GM19438 (cell line): Measurements from ENCODE around the gene SET.

Source experiments
- ATAC-seq: cut with Tn5 transposase; IDR thresholded peaks from one replicate; pipeline ENCODE4 v1.9.1; 2021; ENCODE audit warnings: low read depth; ENCODE audit not compliant: unreplicated experiment

SET gene

DNA sequence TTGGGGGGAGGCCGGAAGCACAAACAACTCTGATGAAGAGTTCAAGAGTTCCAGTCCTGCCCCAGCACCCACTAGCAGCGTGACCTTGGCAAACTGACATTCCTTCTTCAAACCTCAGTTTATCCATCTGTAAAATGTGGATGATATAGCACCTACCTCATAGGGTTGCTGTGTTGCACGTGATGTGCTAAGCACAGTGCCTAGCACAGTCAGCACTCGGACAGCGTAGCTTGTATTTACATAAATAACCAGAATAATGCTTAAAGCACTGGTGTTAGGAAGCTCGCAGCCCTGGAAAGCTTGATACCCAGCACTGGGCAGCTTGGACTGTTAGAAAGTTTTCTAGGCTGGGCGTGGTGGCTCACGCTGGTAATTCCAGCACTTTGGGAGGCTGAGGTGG, 18.4 kb downstream of the SET start:
- ATAC-seq: no peak

DNA sequence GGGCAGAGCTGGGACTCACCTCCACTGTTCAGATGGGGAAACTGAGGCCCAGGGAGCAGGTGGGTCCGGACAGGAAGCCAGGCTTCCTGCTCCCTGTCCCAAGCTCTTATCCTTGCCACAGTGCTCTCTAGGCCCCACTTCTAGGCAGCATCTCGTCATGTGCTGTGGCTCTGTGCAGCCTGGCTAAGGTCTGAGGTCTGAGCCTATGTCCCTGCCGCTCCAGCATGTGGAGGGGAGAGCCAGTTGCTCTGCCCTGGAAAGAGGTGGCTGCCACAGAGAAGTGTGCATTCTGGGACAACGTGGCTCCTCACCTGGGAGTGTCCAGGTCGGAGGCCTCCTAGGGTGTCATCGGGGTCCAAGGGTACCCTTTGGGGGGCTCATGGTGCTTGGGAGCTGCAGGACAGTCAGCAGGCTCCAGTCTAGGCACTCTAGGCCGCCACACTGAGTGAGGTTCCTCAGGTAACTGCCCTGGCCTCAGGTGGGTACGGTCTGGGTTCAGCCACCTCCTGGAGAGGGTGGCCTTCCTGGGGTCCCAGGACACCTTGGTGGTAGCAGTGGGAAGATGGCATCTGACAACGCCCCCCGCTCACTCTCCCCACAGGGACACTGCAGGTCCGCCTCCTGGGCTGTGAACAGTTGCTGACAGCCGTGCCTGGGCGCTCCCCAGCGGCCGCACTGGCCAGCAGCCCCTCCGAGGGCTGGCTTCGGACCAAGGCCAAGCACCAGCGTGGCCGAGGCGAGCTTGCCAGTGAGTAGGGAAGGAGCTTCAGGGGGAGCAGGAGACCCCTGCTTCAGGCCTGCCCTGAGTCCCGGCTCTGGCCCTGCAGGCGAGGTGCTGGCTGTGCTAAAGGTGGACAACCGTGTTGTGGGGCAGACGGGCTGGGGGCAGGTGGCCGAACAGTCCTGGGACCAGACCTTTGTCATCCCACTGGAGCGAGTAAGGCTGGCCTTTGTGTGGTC, 23.7 kb downstream of the SET start:
- ATAC-seq: no peak

DNA sequence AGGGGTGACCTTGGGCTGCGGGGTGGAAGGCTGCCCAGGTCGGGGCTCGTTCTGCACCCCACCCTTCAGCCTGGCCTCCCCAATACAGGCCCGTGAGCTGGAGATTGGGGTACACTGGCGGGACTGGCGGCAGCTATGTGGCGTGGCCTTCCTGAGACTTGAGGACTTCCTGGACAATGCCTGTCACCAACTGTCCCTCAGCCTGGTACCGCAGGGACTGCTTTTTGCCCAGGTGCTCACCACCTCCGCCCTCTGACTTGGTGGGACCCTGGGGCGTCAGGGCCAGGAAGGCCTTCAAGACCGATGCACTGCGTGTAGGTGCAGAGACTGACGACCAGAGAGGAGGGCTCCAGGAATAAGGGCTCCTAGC, 24.4 kb downstream of the SET start:
- ATAC-seq: no peak

DNA sequence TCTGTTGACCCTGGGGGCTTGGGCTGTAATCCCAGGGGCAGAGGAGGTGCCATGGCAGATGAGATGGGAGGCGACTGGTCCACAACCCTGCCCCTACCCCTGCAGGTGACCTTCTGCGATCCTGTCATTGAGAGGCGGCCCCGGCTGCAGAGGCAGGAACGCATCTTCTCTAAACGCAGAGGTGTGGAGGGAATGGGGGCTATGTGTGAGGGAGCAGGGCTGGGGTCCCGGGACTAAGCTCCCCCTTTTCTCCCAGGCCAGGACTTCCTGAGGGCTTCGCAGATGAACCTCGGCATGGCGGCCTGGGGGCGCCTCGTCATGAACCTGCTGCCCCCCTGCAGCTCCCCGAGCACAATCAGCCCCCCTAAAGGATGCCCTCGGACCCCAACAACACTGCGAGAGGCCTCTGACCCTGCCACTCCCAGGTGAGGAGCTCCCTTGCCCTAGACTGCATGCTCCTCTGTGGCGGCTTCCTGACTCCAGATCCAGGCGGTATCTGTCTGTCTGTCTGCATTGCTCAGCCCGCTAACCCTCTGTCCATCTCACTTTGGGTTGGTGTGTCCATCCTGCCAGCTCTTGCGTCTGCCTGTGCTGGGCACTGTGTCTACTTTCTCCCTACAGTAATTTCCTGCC, 25.0 kb downstream of the SET start:
- no peak for ATAC-seq

DNA sequence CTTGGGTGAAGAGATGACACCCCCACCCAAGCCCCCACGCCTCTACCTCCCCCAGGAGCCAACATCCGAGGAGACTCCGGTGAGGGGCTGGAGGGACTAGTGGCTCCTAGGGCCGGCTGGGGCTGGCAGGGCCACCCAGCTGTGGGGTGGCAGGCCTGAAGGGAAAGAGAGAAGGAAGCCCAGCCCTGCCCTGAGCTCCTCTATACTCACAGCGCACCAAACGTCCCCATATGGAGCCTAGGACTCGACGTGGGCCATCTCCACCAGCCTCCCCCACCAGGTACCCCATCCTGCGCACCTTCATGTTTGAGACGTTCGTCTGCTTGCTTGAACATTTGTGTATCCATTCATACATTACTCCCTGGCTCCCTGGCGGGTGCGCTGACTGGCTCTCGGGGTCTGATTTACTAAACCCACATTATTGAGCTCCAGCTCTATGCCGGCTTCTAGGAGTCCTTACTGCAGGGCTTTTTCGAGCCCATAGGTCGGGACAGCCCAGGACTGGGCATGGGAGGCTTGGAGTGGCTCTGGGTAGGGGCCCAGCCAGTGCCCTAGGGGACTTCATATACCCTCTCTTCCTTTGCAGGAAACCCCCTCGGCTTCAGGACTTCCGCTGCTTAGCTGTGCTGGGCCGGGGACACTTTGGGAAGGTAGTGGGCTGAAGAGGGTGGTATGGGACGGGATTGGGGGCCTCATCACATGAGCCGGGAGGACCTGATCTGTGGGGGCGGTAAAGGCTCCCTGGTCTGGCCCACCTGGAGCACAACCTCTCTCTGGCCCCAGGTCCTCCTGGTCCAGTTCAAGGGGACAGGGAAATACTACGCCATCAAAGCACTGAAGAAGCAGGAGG, 25.8 kb downstream of the SET start:
- no peak for ATAC-seq

DNA sequence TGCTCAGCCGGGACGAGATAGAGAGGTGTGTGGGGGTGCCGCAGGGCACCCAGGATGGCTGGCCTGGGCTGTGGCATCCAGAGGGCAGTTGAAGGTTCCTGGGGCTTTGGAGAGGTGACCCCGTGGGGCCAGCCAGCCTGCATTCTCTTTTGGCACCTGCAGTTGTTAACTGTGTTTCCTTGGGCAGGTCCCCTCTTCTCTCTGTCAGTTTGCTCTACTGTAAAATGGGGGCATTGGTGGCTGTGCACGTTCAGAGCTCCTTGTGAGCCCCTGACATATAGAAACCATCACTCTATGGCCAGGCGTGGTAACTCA, 26.4 kb downstream of the SET start:
- ATAC-seq: no peak

DNA sequence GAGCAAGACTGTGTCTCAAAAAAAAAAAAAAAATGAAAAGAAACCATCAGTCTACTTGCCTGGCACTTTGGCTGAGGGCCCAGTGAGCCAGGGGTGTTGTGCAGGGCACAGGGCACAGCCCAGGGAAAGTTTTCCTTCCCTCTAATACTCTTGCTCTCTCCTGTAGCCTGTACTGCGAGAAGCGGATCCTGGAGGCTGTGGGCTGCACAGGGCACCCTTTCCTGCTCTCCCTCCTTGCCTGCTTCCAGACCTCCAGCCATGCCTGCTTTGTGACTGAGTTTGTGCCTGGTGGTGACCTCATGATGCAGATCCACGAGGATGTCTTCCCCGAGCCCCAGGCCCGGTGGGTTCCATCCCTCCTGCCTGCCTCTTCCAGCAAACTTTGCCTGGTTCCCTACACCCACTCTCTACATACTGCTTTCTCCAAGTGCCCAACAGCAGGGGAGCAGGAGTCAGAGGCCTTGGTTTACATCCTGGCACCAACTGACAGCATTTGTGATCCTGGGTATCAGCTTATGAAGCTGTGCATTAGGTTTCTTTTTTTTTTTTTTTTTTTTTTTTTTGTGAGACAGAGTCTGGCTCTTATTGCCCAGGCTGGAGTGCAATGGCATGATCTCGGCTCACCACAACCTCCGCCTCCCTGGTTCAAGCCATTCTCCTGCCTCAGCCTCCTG, 27.7 kb downstream of the SET start:
- ATAC-seq: no peak

DNA sequence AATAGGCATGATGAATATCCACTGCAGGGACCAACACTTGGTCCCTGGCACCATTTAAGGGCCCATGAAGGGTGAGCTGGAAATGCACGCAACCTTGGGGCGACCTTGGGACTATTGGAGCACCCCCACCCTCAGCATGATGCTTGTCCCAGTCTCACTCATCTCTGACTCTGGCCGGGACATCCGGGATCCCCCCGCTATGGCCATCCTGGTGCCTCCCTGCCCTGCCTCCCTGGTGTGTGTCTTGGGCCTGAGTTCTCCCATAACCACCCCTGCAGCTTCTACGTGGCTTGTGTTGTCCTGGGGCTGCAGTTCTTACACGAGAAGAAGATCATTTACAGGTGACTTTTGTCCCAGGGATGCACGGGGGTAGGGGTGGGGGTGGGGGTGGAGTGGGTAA, 29.0 kb downstream of the SET start:
- ATAC-seq: no peak

DNA sequence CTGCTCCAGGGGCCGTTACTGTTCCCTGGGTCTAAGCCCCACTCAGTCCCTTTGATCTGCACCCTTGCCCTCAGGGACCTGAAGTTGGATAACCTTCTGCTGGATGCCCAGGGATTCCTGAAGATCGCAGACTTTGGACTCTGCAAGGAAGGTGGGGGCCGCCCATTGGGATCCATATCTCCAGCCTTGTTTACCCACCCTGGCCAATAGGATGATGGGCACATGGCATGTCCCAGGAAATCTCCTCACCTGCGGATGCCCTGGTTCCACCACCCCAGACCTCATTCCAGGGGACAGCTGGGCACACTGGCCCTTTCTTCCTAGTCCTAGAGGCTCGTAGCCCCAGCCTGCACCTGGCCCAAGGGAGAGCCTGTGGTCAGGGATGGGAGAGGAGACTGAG, 29.5 kb downstream of the SET start:
- ATAC-seq: no peak

DNA sequence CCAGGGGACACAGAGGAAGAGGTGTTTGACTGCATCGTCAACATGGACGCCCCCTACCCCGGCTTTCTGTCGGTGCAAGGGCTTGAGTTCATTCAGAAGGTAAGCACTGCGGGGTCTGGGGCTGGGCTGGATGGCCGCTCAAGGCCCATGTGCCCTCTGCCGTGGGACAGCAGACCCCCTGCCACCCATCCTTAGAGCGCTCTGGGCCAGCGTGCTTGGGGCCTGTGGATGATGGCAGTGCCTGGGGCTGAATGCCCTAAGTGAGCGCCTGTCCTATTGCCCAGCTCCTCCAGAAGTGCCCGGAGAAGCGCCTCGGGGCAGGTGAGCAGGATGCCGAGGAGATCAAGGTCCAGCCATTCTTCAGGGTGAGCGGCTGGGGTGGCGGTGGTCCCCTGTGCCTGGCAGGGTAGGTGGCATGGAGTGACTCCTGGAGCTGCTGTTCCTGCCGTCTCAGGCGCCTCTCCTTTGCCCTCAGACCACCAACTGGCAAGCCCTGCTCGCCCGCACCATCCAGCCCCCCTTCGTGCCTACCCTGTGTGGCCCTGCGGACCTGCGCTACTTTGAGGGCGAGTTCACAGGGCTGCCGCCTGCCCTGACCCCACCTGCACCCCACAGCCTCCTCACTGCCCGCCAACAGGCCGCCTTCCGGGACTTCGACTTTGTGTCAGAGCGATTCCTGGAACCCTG, 31.0 kb downstream of the SET start:
- no peak for ATAC-seq

DNA sequence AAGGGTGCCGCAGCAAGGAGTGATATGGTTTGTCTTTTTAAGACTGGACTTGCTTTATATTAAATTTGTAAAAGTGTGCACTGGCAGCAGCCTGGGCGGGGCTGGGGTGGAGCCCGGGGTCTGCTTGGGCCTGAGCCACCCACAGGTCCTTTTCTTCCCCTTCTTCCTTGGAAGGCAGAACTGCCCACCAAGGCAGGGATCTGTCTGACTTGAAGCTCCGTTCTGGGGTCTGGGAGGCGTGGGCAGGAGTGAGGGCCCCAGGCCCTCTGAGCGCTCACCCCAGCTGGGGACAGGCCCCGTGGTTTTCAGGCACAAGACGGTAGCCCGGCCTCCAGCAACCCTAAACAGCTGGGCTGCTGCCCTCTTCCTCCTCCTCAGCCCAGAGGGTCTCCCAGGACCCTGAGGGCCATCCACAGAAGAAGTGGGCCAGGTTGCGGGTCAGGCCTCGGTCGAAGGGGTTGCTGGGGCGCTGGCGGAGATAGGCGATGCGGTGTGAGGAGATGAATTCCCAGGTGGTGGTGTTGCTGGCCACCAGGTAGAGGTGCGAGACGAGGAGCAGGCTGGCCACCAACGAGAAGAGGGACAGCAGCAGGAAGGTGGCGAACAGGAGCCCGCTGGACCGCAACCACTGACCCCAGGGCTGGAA, 31.9 kb downstream of the SET start:
- ATAC-seq: no peak

DNA sequence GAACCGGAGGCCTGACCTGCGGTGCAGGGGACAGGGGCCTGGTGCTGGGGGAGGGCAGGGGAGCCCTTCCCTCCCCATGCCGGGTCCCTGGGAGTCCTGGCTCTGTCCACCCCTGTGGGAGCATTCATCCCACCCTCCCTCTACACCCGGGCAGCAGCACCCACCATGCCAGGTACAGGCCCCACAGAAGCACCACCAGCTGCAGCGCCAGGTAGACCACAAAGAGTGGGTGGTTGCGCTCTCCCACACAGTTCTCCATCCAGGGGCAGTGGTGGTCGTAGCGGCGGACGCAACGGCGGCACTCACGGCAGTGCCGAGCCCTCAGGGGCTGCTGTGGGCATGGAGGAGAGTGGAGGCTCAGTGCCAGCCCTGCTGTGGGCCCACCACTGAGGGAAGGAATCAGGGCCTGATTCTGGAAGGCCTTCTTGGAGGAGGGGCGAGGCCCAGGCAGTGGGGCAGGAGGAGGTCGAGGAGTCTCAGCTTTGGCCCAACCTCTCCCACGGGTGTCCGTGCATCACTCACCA, 32.5 kb downstream of the SET start:
- no peak for ATAC-seq

DNA sequence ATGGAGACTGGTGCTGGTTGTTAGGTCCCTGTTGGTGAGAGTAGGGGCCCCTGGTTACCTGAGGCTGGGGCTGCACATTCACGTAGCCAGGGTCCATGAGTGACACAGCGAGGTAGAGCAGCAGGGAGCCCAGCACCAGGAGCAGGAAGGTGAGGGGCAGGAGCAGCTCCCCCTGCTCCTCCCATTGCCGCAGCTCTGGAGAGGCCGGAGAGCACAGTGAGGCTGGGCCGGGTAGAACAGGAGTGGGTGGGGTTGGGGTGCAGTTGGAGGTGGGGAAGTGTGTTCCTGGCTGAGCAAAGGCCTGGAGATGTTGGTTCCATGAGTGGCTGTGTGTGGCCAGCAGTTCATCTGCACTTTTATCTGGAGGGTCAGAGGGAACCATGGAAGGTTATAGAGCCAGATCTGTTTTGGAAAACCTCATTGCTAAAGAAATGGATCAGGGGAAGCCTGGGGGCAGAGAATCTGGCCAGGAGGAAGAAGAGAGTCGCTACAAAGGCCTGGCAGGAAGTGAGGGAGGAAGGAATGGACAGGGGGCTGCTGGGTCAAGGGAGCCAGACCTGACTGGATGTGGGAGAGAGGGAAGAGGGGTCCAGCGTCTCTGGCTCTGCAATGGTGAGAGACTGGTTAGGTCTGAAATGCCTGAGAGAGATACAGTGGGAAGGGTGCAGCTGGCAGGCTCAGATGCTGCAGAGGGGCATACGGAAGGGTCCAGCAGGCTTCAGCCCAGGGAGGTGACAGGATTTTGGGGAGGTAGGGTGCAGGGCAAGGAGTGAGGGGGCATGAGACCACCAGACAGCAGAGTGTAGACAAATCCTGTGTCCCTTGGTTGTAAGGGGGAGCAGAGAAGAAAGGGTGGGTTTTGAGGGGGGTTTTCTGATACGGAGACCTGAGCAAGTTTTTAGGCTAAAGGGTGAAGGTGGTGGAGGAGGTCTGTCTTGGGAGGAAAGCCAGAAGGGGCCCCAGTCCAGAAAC, 33.6 kb downstream of the SET start:
- no peak for ATAC-seq

DNA sequence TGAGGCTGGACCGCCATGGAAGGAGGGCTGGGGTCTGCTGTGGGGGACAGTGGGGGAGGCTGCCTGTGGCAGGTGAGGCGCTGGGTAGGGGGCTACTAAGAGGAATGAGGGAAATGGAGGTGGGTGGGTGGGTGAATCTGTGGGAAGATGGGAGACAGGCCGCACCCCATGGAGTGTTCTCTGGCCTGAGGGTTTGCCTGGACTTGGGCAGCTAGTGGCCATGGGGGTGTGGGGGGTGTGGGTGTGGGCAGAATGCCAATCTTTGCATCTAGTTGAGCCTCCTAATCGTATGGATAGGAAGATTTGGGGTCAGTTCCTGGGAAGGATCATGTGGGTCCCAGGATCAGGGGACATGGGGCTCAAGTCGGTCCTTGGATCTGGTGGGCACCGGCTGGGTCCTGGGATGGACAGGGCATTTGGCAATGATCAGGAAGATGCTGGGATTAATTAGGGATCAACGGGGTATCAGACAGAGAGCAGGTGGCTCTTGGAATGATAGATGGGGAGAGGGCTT, 34.4 kb downstream of the SET start:
- ATAC-seq: no peak

DNA sequence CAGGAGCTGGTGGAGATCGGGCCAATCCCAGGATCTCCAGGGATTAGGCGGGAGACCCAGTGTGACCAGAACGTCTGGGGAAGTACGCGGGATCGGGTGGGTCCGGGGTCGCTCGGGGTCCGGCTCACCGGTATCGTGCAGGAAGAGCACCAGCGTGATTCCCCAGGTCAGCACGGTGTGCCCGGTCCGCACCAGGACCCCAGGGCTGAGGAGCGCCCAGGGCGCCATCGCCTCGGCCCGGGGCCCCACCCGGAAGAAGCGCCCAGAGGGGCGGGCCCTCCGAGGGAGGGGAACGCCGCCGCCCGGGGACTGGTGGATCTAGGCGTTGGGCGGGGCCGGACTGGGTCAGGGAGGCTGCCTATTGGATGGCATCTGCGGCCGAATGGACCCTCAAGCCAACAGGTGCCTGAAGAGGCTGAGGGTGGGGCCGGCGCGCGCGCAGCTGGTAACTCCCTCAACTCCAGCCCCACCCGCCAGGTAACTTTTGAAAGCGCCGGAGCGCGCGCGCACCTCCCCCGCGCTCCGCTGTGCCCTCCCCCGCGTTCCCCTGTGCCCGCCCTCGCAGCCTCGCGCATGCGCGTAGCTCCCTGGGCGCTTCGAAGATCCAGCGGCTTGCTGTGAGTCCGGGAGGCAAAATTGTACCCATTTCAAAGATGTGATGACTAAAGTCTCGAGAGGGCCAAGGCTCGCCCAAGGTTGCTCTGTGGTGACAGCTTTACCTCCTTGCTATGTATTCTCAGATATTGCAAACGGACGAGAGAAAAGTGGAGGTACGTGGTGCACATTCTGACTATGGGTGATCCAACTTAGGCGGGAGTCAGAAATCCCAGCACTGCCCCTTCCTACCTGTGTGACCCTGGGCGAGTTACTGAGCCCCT, 35.1 kb downstream of the SET start, which contains the start of gene ZDHHC12:
Gene ZDHHC12, minus strand, starts transcription at position 262 of the 878 bp plus-strand sequence. Its CDS starts 34 bp downstream, at position 228.
- ATAC-seq: peak; percentile 83

DNA sequence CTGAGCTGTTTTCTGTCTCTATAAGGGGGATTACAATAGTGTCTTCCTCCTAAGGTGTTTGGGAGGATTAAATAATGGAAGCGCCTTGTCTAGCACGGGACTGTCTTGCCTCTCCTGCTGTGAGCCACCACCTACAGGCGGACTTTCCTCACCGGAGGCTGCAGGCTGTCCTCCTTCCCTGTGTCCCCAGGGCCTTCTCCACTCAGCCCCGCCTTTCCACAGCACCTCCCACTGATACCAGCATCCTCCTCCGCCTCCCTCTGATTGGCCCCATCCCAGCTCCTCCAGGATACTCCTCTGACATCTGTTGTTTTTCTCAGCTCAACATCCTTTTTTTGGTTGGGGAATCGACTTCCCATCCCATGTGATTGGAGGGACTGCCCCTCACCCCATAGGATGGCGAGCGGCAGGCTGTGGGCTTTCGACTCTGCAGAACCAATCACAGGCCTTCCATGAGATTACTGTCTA, 35.8 kb downstream of the SET start:
- ATAC-seq: no peak
